Fibroblast of skin of scalp (primary cell): ENCODE measurements around the gene MMP28.

ENCODE experiments used
- DNase-seq: peaks from one replicate; pipeline ENCODE4 v3.0.0-alpha.2; 2013

MMP28 gene

DNA sequence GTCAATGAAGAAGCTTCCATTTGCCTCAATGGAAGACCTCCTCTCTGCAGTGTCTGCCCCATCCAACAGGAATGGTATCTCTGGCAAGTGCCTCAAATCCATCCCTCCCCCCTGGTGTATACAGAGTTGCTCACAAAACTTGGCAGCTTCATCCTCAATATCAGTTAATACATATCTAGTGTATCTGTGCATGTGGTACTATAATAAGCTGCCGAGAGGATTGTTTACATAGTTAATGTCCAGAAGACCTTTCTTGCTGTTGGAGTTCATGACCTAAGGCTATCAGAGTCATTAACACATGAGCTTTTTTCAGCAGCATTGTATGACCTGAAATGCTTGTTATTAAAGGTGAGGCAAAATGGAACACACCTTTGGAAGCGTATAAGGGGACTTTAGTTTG lies 78.0 kb downstream of the MMP28 start:
- no peak for DNase-seq

DNA sequence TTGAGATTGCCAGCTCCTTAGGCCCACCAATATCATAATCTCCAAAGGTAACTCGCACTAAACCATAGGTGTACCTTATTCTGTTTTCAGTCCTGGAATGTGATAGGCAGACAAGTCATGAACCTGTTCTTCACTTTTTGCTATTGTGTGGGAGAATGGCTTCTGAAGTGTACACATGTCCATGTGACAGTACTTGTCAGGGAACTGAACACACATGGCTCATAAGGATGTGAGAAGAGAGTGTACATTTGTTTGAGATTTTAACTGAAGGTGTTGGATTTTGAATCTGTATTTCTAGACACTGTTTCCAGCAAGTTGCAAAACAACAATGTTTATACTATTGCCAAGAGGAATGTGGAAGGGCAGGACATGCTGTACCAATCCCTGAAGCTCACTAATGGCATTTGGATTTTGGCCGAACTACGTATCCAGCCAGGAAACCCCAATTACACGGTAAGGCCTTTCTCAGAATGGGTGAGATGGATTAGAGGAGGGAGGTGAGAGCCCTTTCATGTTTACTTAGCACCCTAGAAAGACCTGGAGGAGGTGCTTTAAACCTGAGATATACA lies 78.5 kb downstream of the MMP28 start:
- DNase-seq, result no peak

- DNase-seq, result no peak
Observed at GRCh38 chr17:35716173-35716572, 79.3 kb downstream of the MMP28 start.
